GM12878 (cell line): ENCODE results near the gene MBD2. TPM values are rescaled to one million over a fixed set of nuclear protein-coding genes. Genes with fewer than 3 reads are reported as not detected.

Source experiments
- ATAC-seq: fragments of 200-7000 bp; cut with Tn5 transposase; 3 replicates; pipeline ENCODE4 v1.9.1; 2020; ENCODE audit warnings: mild to moderate bottlenecking, moderate library complexity
- BruUV-seq: library from RNA; stranded (reverse); fragments of 400-500 nt; replicated peaks from 2 replicates; lab custom pipeline; 2021; lab: Mats Ljungman, UMichigan
- CTCF ChIA-PET: fragments of 300-600 bp; sonication (Branson Sonifier 250); formaldehyde crosslinking; extraction: SDS; loops from one replicate; lab custom pipeline; 2021; ENCODE audit warnings: inconsistent platforms; lab: Yijun Ruan, JAX
- POLR2A ChIA-PET: fragments of 350-600 bp; formaldehyde crosslinking; extraction: SDS; loops from one replicate; lab custom pipeline; 2021; ENCODE audit warnings: inconsistent platforms; lab: Charles Lee
- RAD21 ChIA-PET: fragments of 300-600 bp; sonication (Branson Sonifier 250); formaldehyde crosslinking; loops from one replicate; lab custom pipeline; 2023; ENCODE audit warnings: antibody characterized with exemption; ENCODE audit not compliant: unreplicated experiment; lab: Charles Lee
- SMC1A ChIA-PET: fragments of 300-600 bp; sonication (Branson Sonifier 250); formaldehyde crosslinking; loops from one replicate; lab custom pipeline; 2023; ENCODE audit not compliant: unreplicated experiment, uncharacterized antibody; lab: Charles Lee
- DNase-seq: peaks from one replicate; pipeline ENCODE4 v3.0.0-alpha.2; 2011; ENCODE audit warnings: low read depth, low spot score
- FAIRE-seq: peaks from 3 replicates; lab custom pipeline; 2011; peaks lifted over from hg19 to GRCh38; lab: Jason Lieb, UNC
- H2AFZ ChIP-seq: 2 replicates; pipeline ENCODE4 v1.6.0; 2011; ENCODE audit warnings: low read depth, low read length, control low read depth; ENCODE audit not compliant: control insufficient read depth
- H3K27ac ChIP-seq: 2 replicates; pipeline ENCODE4 v1.5.1; 2011; ENCODE audit warnings: control low read depth; ENCODE audit not compliant: control insufficient read depth, insufficient read depth
- H3K27me3 ChIP-seq, 2 experiments: replicated peaks in 1 of 2; 2 replicates each; pipeline versions ENCODE4 v1.6.0 to v1.6.1; 2011; ENCODE audit warnings: low read length in 1 of 2; ENCODE audit not compliant: control insufficient read depth in 2 of 2, insufficient read depth in 2 of 2
- H3K36me3 ChIP-seq, 2 experiments: 2 replicates each; pipeline ENCODE4 v1.5.1; 2011; ENCODE audit warnings: low read length in 1 of 2; ENCODE audit not compliant: control insufficient read depth in 2 of 2, insufficient read depth in 2 of 2
- H3K4me1 ChIP-seq: 2 replicates; pipeline ENCODE4 v1.6.1; 2011; ENCODE audit warnings: mild to moderate bottlenecking, low read length, moderate library complexity, mixed read lengths; ENCODE audit not compliant: control insufficient read depth, insufficient read depth
- H3K4me2 ChIP-seq: 2 replicates; pipeline ENCODE4 v1.6.0; 2011; ENCODE audit warnings: control low read depth; ENCODE audit not compliant: control insufficient read depth, insufficient read depth
- H3K4me3 ChIP-seq: fragments of 200-600 bp; sonication (generic); 2 replicates; pipeline ENCODE4 v1.5.1; 2016
- H3K79me2 ChIP-seq: 2 replicates; pipeline ENCODE4 v1.6.0; 2011; ENCODE audit warnings: low read length; ENCODE audit not compliant: control insufficient read depth, insufficient read depth
- H3K9ac ChIP-seq: 2 replicates; pipeline ENCODE4 v1.8.0; 2011; ENCODE audit warnings: low read length, control low read depth, mixed read lengths; ENCODE audit not compliant: control insufficient read depth, insufficient read depth
- H3K9me3 ChIP-seq: replicated peaks from 3 replicates; pipeline ENCODE4 v1.5.1; 2011; ENCODE audit warnings: mild to moderate bottlenecking, low read length; ENCODE audit not compliant: control insufficient read depth, insufficient read depth
- H4K20me1 ChIP-seq: 2 replicates; pipeline ENCODE4 v1.6.0; 2011; ENCODE audit not compliant: control insufficient read depth, insufficient read depth
- BMI1 ChIP-seq: fragments of 450-650 bp; IDR thresholded peaks from 2 replicates; pipeline ENCODE4 v1.6.1; 2016; ENCODE audit warnings: mild to moderate bottlenecking, moderate library complexity, borderline replicate concordance
- BRCA1 ChIP-seq: IDR thresholded peaks from 2 replicates; pipeline ENCODE4 v1.6.1; 2011; ENCODE audit warnings: low read depth, low read length, improper control_type of control experiment
- DPF2 ChIP-seq: fragments of 450-650 bp; IDR thresholded peaks from 2 replicates; pipeline ENCODE4 v1.6.1; 2017; ENCODE audit warnings: mild to moderate bottlenecking
- EGR1 ChIP-seq, 2 experiments: IDR thresholded peaks; 1 replicate in 1 of 2; 2 replicates in 1 of 2; pipeline ENCODE4 v1.6.1; 2011 to 2012; ENCODE audit warnings: low read depth in 2 of 2, low read length in 2 of 2, borderline replicate concordance in 1 of 2, mild to moderate bottlenecking in 1 of 2, moderate library complexity in 1 of 2
- ESRRA ChIP-seq: IDR thresholded peaks from 2 replicates; pipeline ENCODE4 v1.6.1; 2012; ENCODE audit warnings: mild to moderate bottlenecking, low read length, improper control_type of control experiment
- MEF2A ChIP-seq: IDR thresholded peaks from 2 replicates; pipeline ENCODE4 v1.6.1; 2011; ENCODE audit warnings: low read depth, mild to moderate bottlenecking, low read length, moderate library complexity; ENCODE audit not compliant: insufficient read depth
- NR2C1 ChIP-seq: fragments of 450-650 bp; IDR thresholded peaks from 2 replicates; pipeline ENCODE4 v1.6.1; 2017; ENCODE audit warnings: antibody characterized with exemption, mild to moderate bottlenecking, moderate library complexity
- POU2F2 ChIP-seq: IDR thresholded peaks from 3 replicates; pipeline ENCODE4 v1.6.1; 2011; ENCODE audit warnings: low read depth, mild to moderate bottlenecking, low read length, borderline replicate concordance
- SMAD1 ChIP-seq: fragments of 450-650 bp; IDR thresholded peaks from 2 replicates; pipeline ENCODE4 v1.6.1; 2018; ENCODE audit warnings: mild to moderate bottlenecking, low read depth; ENCODE audit not compliant: partially characterized antibody
- SMAD5 ChIP-seq: IDR thresholded peaks from 2 replicates; pipeline ENCODE4 v1.6.1; 2016; ENCODE audit warnings: antibody characterized with exemption, low read depth
- SPI1 ChIP-seq: IDR thresholded peaks from 2 replicates; pipeline ENCODE4 v1.6.1; 2011; ENCODE audit warnings: low read depth, mild to moderate bottlenecking, low read length, moderate library complexity, borderline replicate concordance; ENCODE audit not compliant: insufficient read depth
- SREBF1 ChIP-seq: IDR thresholded peaks from 2 replicates; pipeline ENCODE4 v1.6.1; 2012; ENCODE audit warnings: mild to moderate bottlenecking, low read length
- SREBF2 ChIP-seq: IDR thresholded peaks from 2 replicates; pipeline ENCODE4 v1.6.1; 2012; ENCODE audit warnings: mild to moderate bottlenecking, low read length
- TCF7 ChIP-seq: IDR thresholded peaks from 2 replicates; pipeline ENCODE4 v1.6.1; 2014; ENCODE audit warnings: antibody characterized with exemption, borderline replicate concordance
- ZBED1 ChIP-seq: IDR thresholded peaks from 2 replicates; pipeline ENCODE4 v1.6.1; 2016; ENCODE audit warnings: borderline replicate concordance
- WGBS: methylation state at CpG from one replicate; pipeline ENCODE4 v1.1.6; 2016; ENCODE audit warnings: low lambda C conversion rate; ENCODE audit not compliant: insufficient replicate concordance, insufficient coverage; ENCODE audit errors: missing lambda C conversion rate; 5-methylcytosine and 5-hydroxymethylcytosine counted together
- in situ Hi-C: fragments of 300-500 bp; cut with MboI; formaldehyde crosslinking; loops from 9 replicates; pipeline ENCODE4 v1.14.3; 2018; ENCODE audit warnings: mixed read lengths
- intact Hi-C: fragments of 100-400 bp; cut with micrococcal nuclease; formaldehyde crosslinking; loops from one replicate; pipeline ENCODE4 v1.14.2; 2022; ENCODE audit not compliant: unreplicated experiment
- polyA plus RNA-seq, 11 experiments: library from polyadenylated mRNA; depleted of rRNA in 4 of 11; unstranded in 6 of 11; stranded (reverse) in 5 of 11; fragments of >200 nt; fragmentation: Nextera tagmentation in 4 of 11; fragmentation: Illumina TruSeq in 1 of 11; extraction: Ambion mirVana in 4 of 11; extraction: Trizol in 1 of 11; gene quantifications; 1 replicate in 1 of 11; 2 replicates in 10 of 11; pipeline versions ENCODE4 v1.2.1 to v1.2.3, GENCODE V29; 2011 to 2016; ENCODE audit warnings: inconsistent platforms in 2 of 11, missing spikeins in 2 of 11, low read depth in 1 of 11
- total RNA-seq, 4 experiments: library from RNA; depleted of rRNA in 3 of 4; stranded (reverse); fragments of >200 nt in 3 of 4; fragmentation: Illumina TruSeq in 1 of 4; extraction: Trizol in 1 of 4; gene quantifications; 2 replicates each; pipeline versions ENCODE4 v1.2.1 to v1.2.3, GENCODE V29; 2013 to 2021
- TF ChIP-seq, protein P1 (sequence below): fragments of 450-650 bp; IDR thresholded peaks from 2 replicates; pipeline ENCODE4 v1.6.1; 2017; ENCODE audit warnings: borderline replicate concordance
- TF ChIP-seq, protein P2 (sequence below): fragments of 450-650 bp; formaldehyde crosslinking; IDR thresholded peaks from 2 replicates; pipeline ENCODE4 v1.5.0; 2022; ENCODE audit warnings: mild to moderate bottlenecking, missing genetic modification characterization
- TF ChIP-seq, protein P3 (sequence below): fragments of 450-650 bp; conservative IDR thresholded peaks from 2 replicates; pipeline ENCODE4 v1.6.1; 2017; ENCODE audit warnings: mild to moderate bottlenecking, moderate library complexity

MBD2 gene
- total and polyA plus RNA-seq, 10 of the 15 experiments (the other 5 are each of a cell fraction or from before 2014, with no cell fraction given): 24.1 to 276 (median 57.9) TPM

DNA sequence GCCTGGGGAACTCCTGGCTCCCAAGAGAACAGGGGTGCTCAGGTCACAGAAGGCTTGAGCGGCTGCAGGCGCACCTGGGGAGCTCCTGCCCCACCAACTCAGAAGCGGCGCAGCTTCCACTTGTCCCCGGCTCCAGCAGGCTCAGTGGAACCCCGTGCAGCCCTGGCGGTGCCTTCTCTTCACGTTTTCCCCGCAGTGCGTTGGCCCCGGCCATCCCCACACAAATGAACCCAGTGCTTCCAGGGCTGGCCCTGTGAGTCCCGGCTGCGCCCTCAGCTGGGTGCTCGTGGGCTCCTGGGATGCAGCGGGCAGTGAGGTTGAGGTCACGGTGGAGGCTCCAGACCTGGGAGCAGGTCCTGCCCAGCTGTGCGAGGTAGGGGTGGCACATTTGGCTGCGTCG lies 17.9 kb upstream of the MBD2 start:
- Histone ChIP-seq H3K79me2 (no peaks in the 10 kb centered on the region), H3K36me3 (no peaks in the 10 kb centered on the region), H3K4me1 (peaks cover 9% of the 10 kb centered on the region), H3K9me3 (no peaks in the 10 kb centered on the region; the same call in 2 of the 3 replicates)
- no peak for FAIRE-seq
- no peak for DNase-seq
- SMC1A ChIA-PET: interaction anchor here (1.3 kb wide), 1 partner anchor 16 kb away, joined by 4 read pairs; no protein-coding TSS in a partner anchor
- 87% methylated on average over 19 of the region's 19 CpGs for WGBS
- ATAC-seq: no peak
- RAD21 ChIA-PET: interaction anchor here (1.5 kb wide), 1 partner anchor 29 kb away, joined by 5 read pairs; no protein-coding TSS in a partner anchor
- intact Hi-C loops (no loop called here), in situ Hi-C loops (no loop called here)
- TF ChIP-seq DPF2 (no peak), BMI1 (no peak), TCF7 (no peak), SREBF1 (no peak), SMAD1 (no peak), SMAD5 (no peak), SPI1 (no peak), POU2F2 (no peak), ZBED1 (no peak), MEF2A (no peak), SREBF2 (no peak), ESRRA (no peak), EGR1 (IDR thresholded peaks at IDR 0.05; ENCODE audit: borderline replicate concordance in 1 of 2, low read depth in 2 of 2, low read length in 2 of 2) (no peak), BRCA1 (no peak), NR2C1 (no peak)
- TF ChIP-seq, protein P1, sequence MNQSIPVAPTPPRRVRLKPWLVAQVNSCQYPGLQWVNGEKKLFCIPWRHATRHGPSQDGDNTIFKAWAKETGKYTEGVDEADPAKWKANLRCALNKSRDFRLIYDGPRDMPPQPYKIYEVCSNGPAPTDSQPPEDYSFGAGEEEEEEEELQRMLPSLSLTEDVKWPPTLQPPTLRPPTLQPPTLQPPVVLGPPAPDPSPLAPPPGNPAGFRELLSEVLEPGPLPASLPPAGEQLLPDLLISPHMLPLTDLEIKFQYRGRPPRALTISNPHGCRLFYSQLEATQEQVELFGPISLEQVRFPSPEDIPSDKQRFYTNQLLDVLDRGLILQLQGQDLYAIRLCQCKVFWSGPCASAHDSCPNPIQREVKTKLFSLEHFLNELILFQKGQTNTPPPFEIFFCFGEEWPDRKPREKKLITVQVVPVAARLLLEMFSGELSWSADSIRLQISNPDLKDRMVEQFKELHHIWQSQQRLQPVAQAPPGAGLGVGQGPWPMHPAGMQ: no peak
- TF ChIP-seq, protein P2, sequence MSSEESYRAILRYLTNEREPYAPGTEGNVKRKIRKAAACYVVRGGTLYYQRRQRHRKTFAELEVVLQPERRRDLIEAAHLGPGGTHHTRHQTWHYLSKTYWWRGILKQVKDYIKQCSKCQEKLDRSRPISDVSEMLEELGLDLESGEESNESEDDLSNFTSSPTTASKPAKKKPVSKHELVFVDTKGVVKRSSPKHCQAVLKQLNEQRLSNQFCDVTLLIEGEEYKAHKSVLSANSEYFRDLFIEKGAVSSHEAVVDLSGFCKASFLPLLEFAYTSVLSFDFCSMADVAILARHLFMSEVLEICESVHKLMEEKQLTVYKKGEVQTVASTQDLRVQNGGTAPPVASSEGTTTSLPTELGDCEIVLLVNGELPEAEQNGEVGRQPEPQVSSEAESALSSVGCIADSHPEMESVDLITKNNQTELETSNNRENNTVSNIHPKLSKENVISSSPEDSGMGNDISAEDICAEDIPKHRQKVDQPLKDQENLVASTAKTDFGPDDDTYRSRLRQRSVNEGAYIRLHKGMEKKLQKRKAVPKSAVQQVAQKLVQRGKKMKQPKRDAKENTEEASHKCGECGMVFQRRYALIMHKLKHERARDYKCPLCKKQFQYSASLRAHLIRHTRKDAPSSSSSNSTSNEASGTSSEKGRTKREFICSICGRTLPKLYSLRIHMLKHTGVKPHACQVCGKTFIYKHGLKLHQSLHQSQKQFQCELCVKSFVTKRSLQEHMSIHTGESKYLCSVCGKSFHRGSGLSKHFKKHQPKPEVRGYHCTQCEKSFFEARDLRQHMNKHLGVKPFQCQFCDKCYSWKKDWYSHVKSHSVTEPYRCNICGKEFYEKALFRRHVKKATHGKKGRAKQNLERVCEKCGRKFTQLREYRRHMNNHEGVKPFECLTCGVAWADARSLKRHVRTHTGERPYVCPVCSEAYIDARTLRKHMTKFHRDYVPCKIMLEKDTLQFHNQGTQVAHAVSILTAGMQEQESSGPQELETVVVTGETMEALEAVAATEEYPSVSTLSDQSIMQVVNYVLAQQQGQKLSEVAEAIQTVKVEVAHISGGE (CRISPR knock-in tag): no peak
- TF ChIP-seq, protein P3, sequence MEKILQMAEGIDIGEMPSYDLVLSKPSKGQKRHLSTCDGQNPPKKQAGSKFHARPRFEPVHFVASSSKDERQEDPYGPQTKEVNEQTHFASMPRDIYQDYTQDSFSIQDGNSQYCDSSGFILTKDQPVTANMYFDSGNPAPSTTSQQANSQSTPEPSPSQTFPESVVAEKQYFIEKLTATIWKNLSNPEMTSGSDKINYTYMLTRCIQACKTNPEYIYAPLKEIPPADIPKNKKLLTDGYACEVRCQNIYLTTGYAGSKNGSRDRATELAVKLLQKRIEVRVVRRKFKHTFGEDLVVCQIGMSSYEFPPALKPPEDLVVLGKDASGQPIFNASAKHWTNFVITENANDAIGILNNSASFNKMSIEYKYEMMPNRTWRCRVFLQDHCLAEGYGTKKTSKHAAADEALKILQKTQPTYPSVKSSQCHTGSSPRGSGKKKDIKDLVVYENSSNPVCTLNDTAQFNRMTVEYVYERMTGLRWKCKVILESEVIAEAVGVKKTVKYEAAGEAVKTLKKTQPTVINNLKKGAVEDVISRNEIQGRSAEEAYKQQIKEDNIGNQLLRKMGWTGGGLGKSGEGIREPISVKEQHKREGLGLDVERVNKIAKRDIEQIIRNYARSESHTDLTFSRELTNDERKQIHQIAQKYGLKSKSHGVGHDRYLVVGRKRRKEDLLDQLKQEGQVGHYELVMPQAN: no peak
- TF ChIP-seq, all 136 proteins: peak for 0
- Histone ChIP-seq H3K27ac (no peak overlapping the region), H3K4me2 (no peak overlapping the region), H3K4me3 (no peak overlapping the region), H3K27me3 (no peaks in the 10 kb centered on the region; a peak in 1 of 4 replicates), H4K20me1 (no peaks in the 10 kb centered on the region), H3K9ac (no peak overlapping the region), H2AFZ (no peak overlapping the region)
- no TSS peak for BruUV-seq
- ChIA-PET CTCF (interaction anchor here (1.0 to 1.4 kb wide), 2 partner anchors 15 to 429 kb away, joined by 3 read pairs; no protein-coding TSS in a partner anchor), POLR2A (no interaction called here)
